Stomach (tissue), 9 donors: ENCODE data around the gene RING1. TPM values are rescaled to one million over a fixed set of nuclear protein-coding genes. Genes with fewer than 3 reads are reported as not detected.

Experiments
- DNase-seq, 2 donors: peaks; one replicate each; pipeline versions ENCODE4 v3.0.0 to v3.0.0-alpha.2; 2013 to 2019
- H3K27ac ChIP-seq, 5 donors: fragments of 200-600 bp in 4 of 5; sonication (generic) in 4 of 5; one replicate each; pipeline ENCODE4 v1.5.1; 2013 to 2019; ENCODE audit warnings: mild to moderate bottlenecking in 1 of 5, moderate library complexity in 1 of 5
- H3K27me3 ChIP-seq, 3 donors: fragments of 200-600 bp; sonication (generic); one replicate each; pipeline ENCODE4 v1.5.1; 2017 to 2019; ENCODE audit warnings: mixed run types in 1 of 3
- H3K36me3 ChIP-seq, 4 donors: fragments of 200-600 bp; sonication (generic); 1 replicate in 3 of 4; 2 replicates in 1 of 4; pipeline ENCODE4 v1.5.1; 2016 to 2019
- H3K4me1 ChIP-seq, 4 donors: fragments of 200-600 bp; sonication (generic); one replicate each; pipeline ENCODE4 v1.5.1; 2016 to 2019
- H3K4me3 ChIP-seq, 4 donors: fragments of 200-600 bp; sonication (generic) in 3 of 4; one replicate each; pipeline ENCODE4 v1.5.1; 2016 to 2019; ENCODE audit warnings: mild to moderate bottlenecking in 1 of 4
- H3K9me3 ChIP-seq, 4 donors: fragments of 200-600 bp; sonication (generic); one replicate each; pipeline ENCODE4 v1.5.1; 2016 to 2019
- CTCF ChIP-seq, 7 experiments: fragments of 450-650 bp in 4 of 7; fragments of 200-600 bp in 3 of 7; sonication (generic) in 3 of 7; IDR thresholded peaks; one replicate each; pipeline ENCODE4 v1.5.1; 2016 to 2019; ENCODE audit warnings: antibody characterized with exemption in 7 of 7, control low read depth in 2 of 7, mild to moderate bottlenecking in 1 of 7
- EP300 ChIP-seq: sonication (generic); formaldehyde crosslinking; IDR thresholded peaks from one replicate; pipeline ENCODE4 v1.6.1; 2017; ENCODE audit warnings: antibody characterized with exemption
- POLR2A ChIP-seq, 4 donors: fragments of 450-650 bp; IDR thresholded peaks; one replicate each; pipeline ENCODE4 v1.6.1; 2016; ENCODE audit warnings: antibody characterized with exemption in 4 of 4, control low read depth in 2 of 4, mild to moderate bottlenecking in 1 of 4, moderate library complexity in 1 of 4
- POLR2AphosphoS5 ChIP-seq, 3 donors: sonication (generic); formaldehyde crosslinking; IDR thresholded peaks; one replicate each; pipeline ENCODE4 v1.6.1; 2016; ENCODE audit warnings: antibody characterized with exemption in 3 of 3
- WGBS, 5 donors: extraction: QIAGEN DNeasy Blood & Tissue Kit in 3 of 5; methylation state at CpG; one replicate each; pipeline versions ENCODE4 v1.1.5 to v1.1.7; 2013 to 2018; 5-methylcytosine and 5-hydroxymethylcytosine counted together
- intact Hi-C: fragments of 100-400 bp; cut with DNase I; formaldehyde crosslinking; loops from one replicate; pipeline ENCODE4 v1.15.1; 2023; ENCODE audit warnings: low total_unique reads
- polyA plus RNA-seq, 3 donors: library from polyadenylated mRNA; stranded (reverse); fragments of 200-250 nt; gene quantifications; one replicate each; pipeline ENCODE4 v1.2.3, GENCODE V29; 2013
- total RNA-seq, 5 donors: library from RNA; depleted of rRNA; stranded (reverse); fragments of >200 nt; gene quantifications; one replicate each; pipeline versions ENCODE4 v1.1.0 to v1.2.3, GENCODE V29; 2014 to 2016
- donor health status: healthy with polysubstance abuse.
- donor health status: Bipolar disorder and iron deficiency.
- donor health status: healthy.

Gene RING1
- total and polyA plus RNA-seq, 8 donors: 14.3 to 140 (median 28.9) TPM

GRCh38 chr6:33175436-33176069 lies 32.7 kb upstream of the RING1 start:
- peaks cover 0 to 18% (median 6%) of the 10 kb centered on the region in 3 donors for H3K27me3 ChIP-seq
- intact Hi-C loops: no loop called here
- TF ChIP-seq CTCF (IDR thresholded peaks at IDR 0.05) (no peak), EP300 (no peak), POLR2A (IDR thresholded peaks at IDR 0.05) (no peak), POLR2AphosphoS5 (IDR thresholded peaks at IDR 0.05) (no peak)
- no peak overlapping the region for H3K27ac ChIP-seq
- DNase-seq: no peak
- no peaks in the 10 kb centered on the region for H3K36me3 ChIP-seq
- no peaks in the 10 kb centered on the region for H3K9me3 ChIP-seq
- 70 to 85% (median 72%) methylated on average over 10 of the region's 10 CpGs for WGBS, 5 donors
- H3K4me3 ChIP-seq: no peak overlapping the region
- H3K4me1 ChIP-seq: no peaks in the 10 kb centered on the region

- Histone ChIP-seq H3K9me3 (no peaks in the 10 kb centered on the region), H3K27me3 (peaks cover 0 to 18% (median 6%) of the 10 kb centered on the region in 3 donors), H3K4me3 (no peak overlapping the region), H3K4me1 (no peaks in the 10 kb centered on the region), H3K36me3 (no peaks in the 10 kb centered on the region), H3K27ac (no peak overlapping the region)
- 81 to 95% (median 89%) methylated on average over 7 of the region's 7 CpGs for WGBS, 5 donors
- no peak for DNase-seq
- intact Hi-C loops: no loop called here
- TF ChIP-seq POLR2A (IDR thresholded peaks at IDR 0.05): no peak
- no peak for TF ChIP-seq CTCF (IDR thresholded peaks at IDR 0.05)
- TF ChIP-seq POLR2AphosphoS5 (IDR thresholded peaks at IDR 0.05): no peak
- no peak for TF ChIP-seq EP300
These were observed 31.4 kb upstream of the RING1 start for GRCh38 chr6:33176906-33177305.

DNA sequence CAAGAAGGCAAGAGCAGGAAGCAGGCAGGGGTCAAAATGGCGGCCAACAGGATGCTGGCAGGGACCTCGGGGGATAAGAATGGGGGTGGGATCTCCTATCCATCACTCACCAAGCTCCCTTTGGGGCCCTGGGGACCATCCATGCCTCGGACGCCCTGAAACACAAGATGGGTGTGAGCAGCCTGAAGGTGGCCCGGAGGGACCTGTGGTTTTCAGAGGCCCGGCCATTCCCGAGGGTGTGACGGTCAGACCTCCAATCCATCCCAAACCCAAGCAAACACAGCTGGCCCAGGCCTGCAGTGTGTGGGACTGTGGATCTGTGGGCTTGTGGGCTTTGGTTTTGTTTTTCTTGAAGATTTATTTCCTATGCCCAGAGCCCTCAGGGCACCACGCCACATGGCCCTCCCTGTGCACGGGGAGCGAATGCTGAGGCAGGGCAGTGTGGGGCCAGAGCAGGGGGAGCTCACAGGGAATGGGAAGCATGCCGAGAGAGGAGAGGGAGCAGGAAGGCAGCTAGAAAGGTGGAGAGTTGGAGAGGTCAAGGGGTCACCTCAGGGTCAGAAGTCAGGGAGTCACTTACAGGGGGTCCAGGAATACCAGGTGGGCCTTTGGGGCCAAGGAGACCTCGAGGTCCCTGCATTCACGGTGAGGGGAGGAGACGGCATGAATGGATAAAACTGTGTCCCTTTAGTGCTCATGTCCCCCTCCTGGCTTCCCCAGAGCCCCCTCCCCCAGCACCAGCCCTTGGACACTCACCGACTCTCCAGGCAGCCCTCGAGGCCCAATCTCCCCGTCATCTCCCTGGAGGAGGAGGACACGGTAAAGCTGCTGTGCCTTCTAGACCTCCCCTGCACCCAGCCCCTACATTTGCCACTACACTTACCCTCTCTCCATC lies 30.5 kb upstream of the RING1 start:
- WGBS, 5 donors: 83 to 87% (median 85%) methylated on average over 19 of the region's 19 CpGs

More for the DNA sequence above, 30.5 kb upstream of the RING1 start:
- H3K9me3 ChIP-seq: no peaks in the 10 kb centered on the region
- DNase-seq: no peak
- intact Hi-C loops: no loop called here
- no peak for TF ChIP-seq CTCF (IDR thresholded peaks at IDR 0.05)
- no peak for TF ChIP-seq POLR2AphosphoS5 (IDR thresholded peaks at IDR 0.05)
- TF ChIP-seq POLR2A (IDR thresholded peaks at IDR 0.05): no peak
- TF ChIP-seq EP300: no peak
- H3K27me3 ChIP-seq: peaks cover 0 to 12% (median 1%) of the 10 kb centered on the region in 3 donors
- H3K4me3 ChIP-seq: no peak overlapping the region
- H3K4me1 ChIP-seq: no peaks in the 10 kb centered on the region
- no peaks in the 10 kb centered on the region for H3K36me3 ChIP-seq
- H3K27ac ChIP-seq: no peak overlapping the region
